Measurements from ENCODE around the gene TBL1X.

Gene TBL1X

GRCh38 chrX:9595174-9595573 is 130.3 kb downstream of the TBL1X start:
- DNase-seq: no peak

GRCh38 chrX:9596837-9597236 is 132.0 kb downstream of the TBL1X start:
- DNase-seq: no peak

GRCh38 chrX:9597361-9598035 is 132.6 kb downstream of the TBL1X start:
- DNase-seq: no peak

- DNase-seq: no peak
Measured at GRCh38 chrX:9598344-9598743, 133.5 kb downstream of the TBL1X start.

- DNase-seq: no peak
Measured at GRCh38 chrX:9604111-9604907, 139.5 kb downstream of the TBL1X start.

GRCh38 chrX:9604908-9605306 is 140.0 kb downstream of the TBL1X start:
- DNase-seq: no peak

- DNase-seq: no peak
Measured at GRCh38 chrX:9605484-9605883, 140.6 kb downstream of the TBL1X start.

GRCh38 chrX:9606971-9607370 is 142.1 kb downstream of the TBL1X start:
- no peak for DNase-seq

GRCh38 chrX:9609499-9609898 is 144.6 kb downstream of the TBL1X start:
- DNase-seq: no peak

GRCh38 chrX:9609987-9610386 is 145.1 kb downstream of the TBL1X start:
- no peak for DNase-seq

GRCh38 chrX:9610771-9611392 is 146.0 kb downstream of the TBL1X start:
- no peak for DNase-seq

GRCh38 chrX:9611436-9612145 is 146.7 kb downstream of the TBL1X start:
- no peak for DNase-seq

GRCh38 chrX:9612146-9612505 is 147.3 kb downstream of the TBL1X start:
- DNase-seq: no peak

- DNase-seq: no peak
Measured at GRCh38 chrX:9614016-9614415, 149.2 kb downstream of the TBL1X start.

GRCh38 chrX:9619133-9619532 is 154.3 kb downstream of the TBL1X start:
- no peak for DNase-seq

GRCh38 chrX:9619581-9619980 is 154.7 kb downstream of the TBL1X start:
- no peak for DNase-seq

GRCh38 chrX:9622128-9622527 is 157.3 kb downstream of the TBL1X start:
- no peak for DNase-seq

GRCh38 chrX:9626379-9626778 is 161.5 kb downstream of the TBL1X start:
- no peak for DNase-seq

- no peak for DNase-seq
Measured at GRCh38 chrX:9627922-9628321, 163.1 kb downstream of the TBL1X start.

GRCh38 chrX:9628779-9629493 is 164.1 kb downstream of the TBL1X start:
- no peak for DNase-seq

- no peak for DNase-seq
Measured at GRCh38 chrX:9634551-9634950, 169.7 kb downstream of the TBL1X start.

- no peak for DNase-seq
Measured at GRCh38 chrX:9635368-9635767, 170.5 kb downstream of the TBL1X start.

- DNase-seq: no peak
Measured at GRCh38 chrX:9635803-9636202, 170.9 kb downstream of the TBL1X start.

Data from stimulated activated naive CD4-positive, alpha-beta T cell (primary cell).